Lower lobe of right lung (tissue), 2 donors: ENCODE measurements around the gene TMC1. TPM values are rescaled to one million over a fixed set of nuclear protein-coding genes. Genes with fewer than 3 reads are reported as not detected.
"Not testable (repeated sequence)": the region's sequence is repeated elsewhere in the genome, so short reads cannot be mapped to it uniquely, and the experiment has no call there.

Experiments
- ATAC-seq, 2 donors: fragments of 200-7000 bp; cut with Tn5 transposase; one replicate each; pipeline ENCODE4 v1.9.1; 2020 to 2022; ENCODE audit warnings: mild to moderate bottlenecking in 2 of 2, moderate library complexity in 2 of 2
- DNase-seq: peaks from one replicate; pipeline ENCODE4 v3.0.0-alpha.2; 2020
- H3K27ac ChIP-seq: fragments of 200-600 bp; one replicate; pipeline ENCODE4 v1.8.0; 2022
- H3K27me3 ChIP-seq: fragments of 200-600 bp; one replicate; pipeline ENCODE4 v1.8.0; 2022; ENCODE audit warnings: low read depth
- H3K36me3 ChIP-seq: fragments of 200-600 bp; one replicate; pipeline ENCODE4 v1.8.0; 2022; ENCODE audit warnings: mild to moderate bottlenecking
- H3K4me1 ChIP-seq: fragments of 200-600 bp; one replicate; pipeline ENCODE4 v1.8.0; 2022
- H3K4me3 ChIP-seq: fragments of 200-600 bp; one replicate; pipeline ENCODE4 v1.8.0; 2022; ENCODE audit warnings: mild to moderate bottlenecking
- H3K9me3 ChIP-seq: fragments of 200-600 bp; one replicate; pipeline ENCODE4 v1.8.0; 2022
- intact Hi-C: fragments of 100-400 bp; cut with DNase I; formaldehyde crosslinking; loops from one replicate; pipeline ENCODE4 v1.11.0; 2022
- total RNA-seq: library from RNA; stranded (reverse); fragmentation: NEBNext Ultra II Directional; extraction: Animal tissue kit (Norgen Biotek cat#: 25700); gene quantifications from one replicate; pipeline ENCODE4 v1.2.1, GENCODE V29; 2021
- TF ChIP-seq, protein P1 (sequence below): fragments of 200-600 bp; IDR thresholded peaks from one replicate; pipeline ENCODE4 v1.8.0; 2022; ENCODE audit warnings: antibody characterized with exemption, mild to moderate bottlenecking
- donor health status: DM: no; HTN: yes; CAD: no; lungs with severe emphysema.

Gene TMC1
- total RNA-seq, 1 donor from 2014 or later = not detected

DNA sequence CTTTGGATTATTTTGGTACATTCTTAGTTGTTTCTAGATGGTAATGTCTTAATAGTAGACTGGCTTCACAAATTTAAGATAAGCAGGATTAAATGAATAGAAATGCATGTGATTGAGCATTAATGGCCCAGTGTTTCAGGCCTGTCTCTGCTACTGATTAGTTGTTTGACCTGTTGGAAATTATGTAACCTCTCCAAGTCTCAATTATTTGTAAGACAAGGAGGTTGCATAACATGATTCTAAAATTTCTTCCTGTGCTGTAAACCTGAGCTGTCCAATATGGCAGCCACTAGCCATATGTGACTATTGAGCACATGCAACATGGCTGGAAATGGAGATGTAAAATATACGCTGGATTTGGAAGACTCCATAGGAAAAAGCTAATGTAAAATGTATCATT is 333.9 kb downstream of the TMC1 start:
- Histone ChIP-seq H3K9me3 (no peaks in the 10 kb centered on the region), H3K27me3 (no peaks in the 10 kb centered on the region), H3K4me3 (no peak overlapping the region), H3K4me1 (peaks cover 10% of the 10 kb centered on the region), H3K27ac (no peak overlapping the region), H3K36me3 (no peaks in the 10 kb centered on the region)
- ATAC-seq (peak in 1 of 2 donors; percentile 40), DNase-seq (no peak)
- TF ChIP-seq, protein P1, sequence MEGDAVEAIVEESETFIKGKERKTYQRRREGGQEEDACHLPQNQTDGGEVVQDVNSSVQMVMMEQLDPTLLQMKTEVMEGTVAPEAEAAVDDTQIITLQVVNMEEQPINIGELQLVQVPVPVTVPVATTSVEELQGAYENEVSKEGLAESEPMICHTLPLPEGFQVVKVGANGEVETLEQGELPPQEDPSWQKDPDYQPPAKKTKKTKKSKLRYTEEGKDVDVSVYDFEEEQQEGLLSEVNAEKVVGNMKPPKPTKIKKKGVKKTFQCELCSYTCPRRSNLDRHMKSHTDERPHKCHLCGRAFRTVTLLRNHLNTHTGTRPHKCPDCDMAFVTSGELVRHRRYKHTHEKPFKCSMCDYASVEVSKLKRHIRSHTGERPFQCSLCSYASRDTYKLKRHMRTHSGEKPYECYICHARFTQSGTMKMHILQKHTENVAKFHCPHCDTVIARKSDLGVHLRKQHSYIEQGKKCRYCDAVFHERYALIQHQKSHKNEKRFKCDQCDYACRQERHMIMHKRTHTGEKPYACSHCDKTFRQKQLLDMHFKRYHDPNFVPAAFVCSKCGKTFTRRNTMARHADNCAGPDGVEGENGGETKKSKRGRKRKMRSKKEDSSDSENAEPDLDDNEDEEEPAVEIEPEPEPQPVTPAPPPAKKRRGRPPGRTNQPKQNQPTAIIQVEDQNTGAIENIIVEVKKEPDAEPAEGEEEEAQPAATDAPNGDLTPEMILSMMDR = no peak
- intact Hi-C loops = loop anchor here (5.0 kb wide), 1 partner anchor 167 kb away; no protein-coding TSS in a partner anchor

DNA sequence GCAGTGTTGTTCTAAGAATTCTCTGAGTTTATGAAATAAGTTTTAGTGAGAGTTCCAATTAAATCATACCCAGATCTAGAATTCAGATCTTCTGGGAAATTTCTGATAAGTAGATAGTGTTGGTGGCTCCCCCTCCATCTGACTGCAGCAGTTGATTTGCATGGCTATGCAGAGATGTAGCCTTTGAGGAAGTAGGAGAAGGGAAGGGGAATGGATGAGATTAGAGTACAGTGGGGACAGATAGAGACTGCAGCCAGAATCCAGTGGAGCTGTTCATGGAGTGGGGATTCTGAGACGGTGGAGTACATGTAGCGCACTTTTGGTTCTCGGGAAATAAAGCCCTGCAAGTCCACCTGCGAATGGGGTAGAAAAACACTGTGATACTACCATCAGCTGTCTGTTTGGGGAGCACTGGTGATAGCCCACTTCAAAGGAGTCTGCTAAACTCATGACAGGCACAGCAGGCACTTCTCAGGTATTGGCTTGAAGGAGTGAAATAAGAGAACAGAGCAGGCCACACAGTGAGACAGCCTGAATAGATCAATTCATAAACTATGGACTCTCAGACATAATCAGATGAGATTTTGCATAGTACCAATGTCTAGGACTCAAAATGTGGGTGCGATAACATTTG is 334.6 kb downstream of the TMC1 start:
- Histone ChIP-seq H3K4me1 (peaks cover 10% of the 10 kb centered on the region), H3K9me3 (no peaks in the 10 kb centered on the region), H3K36me3 (no peaks in the 10 kb centered on the region), H3K27ac (no peak overlapping the region), H3K27me3 (no peaks in the 10 kb centered on the region), H3K4me3 (no peak overlapping the region)
- DNase-seq (no peak), ATAC-seq (peak in 1 of 2 donors; percentile 31)
- TF ChIP-seq, protein P1 = no peak
- intact Hi-C loops = loop anchor here (5.0 kb wide), 1 partner anchor 166 kb away; no protein-coding TSS in a partner anchor

DNA sequence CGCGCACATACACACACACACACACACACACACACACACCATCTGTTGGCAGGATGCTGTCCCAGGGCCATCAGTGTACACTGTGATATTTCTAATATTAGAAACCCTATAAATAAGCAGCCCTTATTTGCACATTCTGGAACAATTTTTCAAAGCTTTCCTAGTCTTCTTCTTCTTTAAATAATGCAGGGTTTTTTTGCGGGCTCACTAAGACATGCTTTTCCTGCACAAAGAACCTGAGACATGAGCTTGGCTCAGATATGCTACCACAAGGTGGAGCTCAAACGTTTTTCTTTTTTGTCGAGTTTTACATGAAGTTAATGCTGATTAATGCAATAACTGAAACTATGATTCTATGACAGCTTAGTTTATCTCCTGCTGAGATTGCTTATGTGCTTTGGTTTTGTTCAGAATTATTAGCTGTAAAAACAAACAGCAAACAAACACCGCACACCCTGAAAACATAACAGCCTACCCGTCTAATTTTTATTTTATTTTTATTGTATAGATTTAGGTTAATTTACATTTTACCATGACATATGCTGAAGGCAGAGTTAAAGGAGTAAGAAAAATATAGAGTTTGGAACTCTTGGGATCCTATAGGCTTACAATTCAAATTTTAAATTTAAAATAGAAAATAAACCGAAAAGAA is 335.7 kb downstream of the TMC1 start:
- intact Hi-C loops = loop anchor here (5.0 kb wide), 1 partner anchor 165 kb away; no protein-coding TSS in a partner anchor

DNA sequence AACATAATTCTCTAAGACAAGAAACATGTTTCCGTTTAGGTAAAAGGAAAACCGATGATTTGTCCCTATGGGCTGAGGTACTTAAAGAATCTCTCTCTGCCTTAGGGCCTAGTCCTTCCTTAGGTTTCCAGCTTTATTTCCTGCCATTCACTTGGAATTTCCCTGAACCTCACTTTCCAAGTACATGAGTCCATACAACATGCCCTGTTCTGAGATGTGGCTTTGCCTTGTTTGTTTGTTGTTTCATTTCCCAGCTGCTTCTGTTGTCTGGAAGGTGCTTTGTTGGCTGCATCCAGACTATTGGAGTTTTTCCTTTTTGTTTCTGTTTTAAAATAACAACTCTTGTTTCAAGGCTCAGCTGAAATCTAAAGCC is 336.2 kb downstream of the TMC1 start:
- intact Hi-C loops = loop anchor here (5.0 kb wide), 1 partner anchor 165 kb away; no protein-coding TSS in a partner anchor
- H3K27ac ChIP-seq = no peak overlapping the region
- no peaks in the 10 kb centered on the region for H3K27me3 ChIP-seq
- H3K36me3 ChIP-seq = no peaks in the 10 kb centered on the region
- no peaks in the 10 kb centered on the region for H3K9me3 ChIP-seq
- DNase-seq (no peak), ATAC-seq (no peak)
- TF ChIP-seq, protein P1 = no peak
- peaks cover 10% of the 10 kb centered on the region for H3K4me1 ChIP-seq
- H3K4me3 ChIP-seq = no peak overlapping the region

More for the DNA sequence above, 335.7 kb downstream of the TMC1 start:
- H3K4me1 ChIP-seq = peaks cover 10% of the 10 kb centered on the region
- H3K27ac ChIP-seq = no peak overlapping the region
- no peak overlapping the region for H3K4me3 ChIP-seq
- TF ChIP-seq, protein P1 = peak; percentile 68
- H3K27me3 ChIP-seq = no peaks in the 10 kb centered on the region
- no peaks in the 10 kb centered on the region for H3K9me3 ChIP-seq
- ATAC-seq = peak in 1 of 2 donors; percentile 79
- no peaks in the 10 kb centered on the region for H3K36me3 ChIP-seq
- no peak for DNase-seq

DNA sequence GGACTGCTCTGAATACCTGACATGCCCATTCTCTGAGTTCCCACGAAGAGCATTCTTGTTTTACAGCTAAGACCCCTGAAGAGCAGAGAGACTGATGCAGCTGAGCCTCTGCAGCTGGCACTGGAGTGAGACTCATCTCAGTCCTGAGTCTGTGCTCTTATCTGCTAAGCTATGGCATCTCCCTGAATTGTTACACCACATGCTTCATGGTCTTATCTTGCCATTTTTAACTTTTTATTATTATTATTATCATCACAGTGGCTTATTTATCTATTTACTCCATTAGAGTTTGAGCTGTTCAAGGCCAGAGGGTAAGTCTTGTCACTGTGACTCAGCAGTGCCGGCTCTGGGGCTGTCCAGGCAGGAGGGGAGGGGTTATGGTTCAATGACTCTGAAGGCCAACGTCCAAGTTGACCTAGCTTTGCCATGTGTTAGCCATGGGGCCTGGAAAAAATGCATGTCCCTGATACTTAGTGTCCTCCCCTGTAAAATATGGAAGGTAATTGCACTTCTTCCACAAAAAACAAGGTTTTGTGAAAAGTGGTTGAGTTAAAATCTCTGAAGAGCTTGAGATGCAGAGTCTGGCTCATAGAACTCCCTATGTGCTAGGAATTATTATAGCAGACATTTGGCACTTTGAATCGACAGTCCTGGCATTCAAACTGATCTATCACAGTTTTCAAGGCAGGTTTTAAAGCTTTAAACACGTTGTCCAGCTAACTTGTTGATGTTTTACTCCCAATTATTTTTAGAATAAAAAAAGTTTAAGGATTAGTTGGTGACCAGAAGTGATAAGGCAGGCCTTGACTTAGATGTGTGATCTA is 336.9 kb downstream of the TMC1 start:
- H3K4me3 ChIP-seq = no peak overlapping the region
- peaks cover 10% of the 10 kb centered on the region for H3K4me1 ChIP-seq
- TF ChIP-seq, protein P1 = no peak
- no peak overlapping the region for H3K27ac ChIP-seq
- H3K36me3 ChIP-seq = no peaks in the 10 kb centered on the region
- intact Hi-C loops = loop anchor here (5.0 kb wide), 1 partner anchor 164 kb away; no protein-coding TSS in a partner anchor
- H3K9me3 ChIP-seq = no peaks in the 10 kb centered on the region
- no peak for DNase-seq
- ATAC-seq = peak; percentile 42 to 60
- H3K27me3 ChIP-seq = no peaks in the 10 kb centered on the region

DNA sequence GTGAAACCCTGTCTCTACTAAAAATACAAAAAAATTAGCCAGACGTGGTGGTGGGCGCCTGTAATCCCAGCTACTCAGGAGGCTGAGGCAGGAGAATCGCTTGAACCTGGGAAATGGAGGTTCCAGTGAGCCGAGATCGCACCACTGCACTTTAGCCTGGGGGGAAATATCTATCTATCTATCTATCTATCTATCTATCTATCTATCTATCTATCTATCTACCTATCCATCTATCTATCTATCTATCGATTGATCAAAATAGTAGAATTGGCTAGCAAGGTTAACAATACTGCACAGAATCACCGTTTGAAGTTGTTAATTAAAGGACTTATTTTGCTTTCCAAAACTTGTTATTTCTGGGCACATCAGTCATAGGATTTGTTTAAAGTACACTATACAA is 341.4 kb downstream of the TMC1 start:
- H3K27ac ChIP-seq, H3K4me1 ChIP-seq, H3K27me3 ChIP-seq, H3K4me3 ChIP-seq, H3K9me3 ChIP-seq, ATAC-seq, DNase-seq, intact Hi-C loops, H3K36me3 ChIP-seq: not testable (repeated sequence)
